IMR-90 (cell line): Measurements from ENCODE around the gene GEMIN2. TPM values are rescaled to one million over a fixed set of nuclear protein-coding genes. Genes with fewer than 3 reads are reported as not detected.
A peak's percentile ranks its signal among the peaks of the same experiment; 100 is the strongest.

Source experiments
- ATAC-seq: fragments of 200-7000 bp; cut with Tn5 transposase; 2 replicates; pipeline ENCODE4 v1.9.1; 2020; ENCODE audit warnings: low read depth, mild to moderate bottlenecking, moderate library complexity
- BruUV-seq: library from RNA; stranded (reverse); fragments of 400-500 nt; replicated peaks from 2 replicates; lab custom pipeline; 2021; lab: Mats Ljungman, UMichigan
- CTCF ChIA-PET: fragments of 300-600 bp; formaldehyde crosslinking; extraction: SDS; loops from one replicate; lab custom pipeline; 2021; ENCODE audit warnings: antibody characterized with exemption; lab: Yijun Ruan, JAX
- POLR2A ChIA-PET: fragments of 300-600 bp; sonication (Branson Sonifier 250); formaldehyde crosslinking; loops from one replicate; lab custom pipeline; 2022; ENCODE audit warnings: antibody characterized with exemption; ENCODE audit not compliant: unreplicated experiment; lab: Charles Lee
- DNase-seq: peaks from one replicate; pipeline ENCODE4 v3.0.0; 2013
- H2AFZ ChIP-seq: replicated peaks from 2 replicates; pipeline ENCODE3; 2013; ENCODE audit warnings: low read length, mild to moderate bottlenecking; ENCODE audit not compliant: poor library complexity
- H2AK5ac ChIP-seq: 2 replicates; pipeline ENCODE4 v1.6.1; 2013; ENCODE audit warnings: low read depth, low read length, inconsistent platforms
- H2AK9ac ChIP-seq: replicated peaks from 2 replicates; pipeline ENCODE3; 2013; ENCODE audit warnings: mild to moderate bottlenecking, low read depth, low read length, moderate library complexity; ENCODE audit not compliant: poor library complexity
- H2BK120ac ChIP-seq: 2 replicates; pipeline ENCODE4 v1.6.1; 2013; ENCODE audit warnings: low read depth, low read length, inconsistent platforms
- H2BK15ac ChIP-seq: 3 replicates; pipeline ENCODE4 v1.6.1; 2013; ENCODE audit warnings: low read depth, low read length, inconsistent platforms
- H2BK20ac ChIP-seq: 2 replicates; pipeline ENCODE4 v1.6.1; 2013; ENCODE audit warnings: low read depth, mild to moderate bottlenecking, inconsistent platforms, low read length, moderate library complexity
- H2BK5ac ChIP-seq: 2 replicates; pipeline ENCODE4 v1.6.1; 2013; ENCODE audit warnings: mild to moderate bottlenecking, low read depth, low read length, inconsistent platforms; ENCODE audit not compliant: poor library complexity, severe bottlenecking
- H3K14ac ChIP-seq: replicated peaks from 2 replicates; pipeline ENCODE4 v1.6.1; 2013; ENCODE audit warnings: low read depth, low read length, inconsistent platforms
- H3K18ac ChIP-seq: 2 replicates; pipeline ENCODE4 v1.6.1; 2013; ENCODE audit warnings: low read depth, low read length, control low read depth
- H3K23ac ChIP-seq: 2 replicates; pipeline ENCODE4 v1.6.1; 2013; ENCODE audit warnings: low read depth, low read length, inconsistent platforms
- H3K27ac ChIP-seq: 2 replicates; pipeline ENCODE4 v1.5.1; 2013; ENCODE audit warnings: mild to moderate bottlenecking, control low read depth, low read length; ENCODE audit not compliant: insufficient read depth
- H3K27me3 ChIP-seq: 2 replicates; pipeline ENCODE4 v1.6.1; 2013; ENCODE audit warnings: low read length; ENCODE audit not compliant: control insufficient read depth, insufficient read depth
- H3K36me3 ChIP-seq: 2 replicates; pipeline ENCODE4 v1.6.1; 2013; ENCODE audit warnings: low read length, mixed read lengths; ENCODE audit not compliant: control insufficient read depth, insufficient read depth
- H3K4ac ChIP-seq: 2 replicates; pipeline ENCODE4 v1.6.1; 2013; ENCODE audit warnings: low read depth, low read length, inconsistent platforms
- H3K4me1 ChIP-seq: 2 replicates; pipeline ENCODE4 v1.6.1; 2013; ENCODE audit warnings: low read length, mixed read lengths; ENCODE audit not compliant: control insufficient read depth, insufficient read depth
- H3K4me2 ChIP-seq: 2 replicates; pipeline ENCODE4 v1.6.1; 2013; ENCODE audit warnings: low read depth, mild to moderate bottlenecking, control low read depth, low read length, moderate library complexity
- H3K4me3 ChIP-seq: 2 replicates; pipeline ENCODE4 v1.5.1; 2013; ENCODE audit warnings: low read depth, mild to moderate bottlenecking, control low read depth, low read length, moderate library complexity; ENCODE audit not compliant: insufficient read depth
- H3K56ac ChIP-seq: 2 replicates; pipeline ENCODE4 v1.6.1; 2013; ENCODE audit warnings: low read length, inconsistent platforms; ENCODE audit not compliant: insufficient read depth; ENCODE audit errors: extremely low read depth
- H3K79me1 ChIP-seq, 2 experiments: 2 replicates each; pipeline ENCODE4 v1.6.1; 2013; ENCODE audit warnings: low read length in 2 of 2, inconsistent platforms in 1 of 2, low read depth in 1 of 2
- H3K9ac ChIP-seq: 2 replicates; pipeline ENCODE4 v1.6.1; 2013; ENCODE audit warnings: low read depth, low read length, control low read depth
- H3K9me1 ChIP-seq: 2 replicates; pipeline ENCODE4 v1.6.1; 2013; ENCODE audit warnings: low read length, inconsistent platforms; ENCODE audit not compliant: insufficient read depth
- H3K9me3 ChIP-seq: 2 replicates; pipeline ENCODE4 v1.6.1; 2013; ENCODE audit warnings: low read length; ENCODE audit not compliant: control insufficient read depth, insufficient read depth
- H4K20me1 ChIP-seq: 2 replicates; pipeline ENCODE4 v1.6.1; 2013; ENCODE audit warnings: low read length, inconsistent platforms; ENCODE audit not compliant: insufficient read depth
- H4K5ac ChIP-seq: 2 replicates; pipeline ENCODE4 v1.6.1; 2013; ENCODE audit warnings: mild to moderate bottlenecking, low read depth, low read length, control low read depth
- H4K8ac ChIP-seq, 2 experiments: 2 replicates each; pipeline ENCODE4 v1.6.1; 2013; ENCODE audit warnings: low read depth in 2 of 2, low read length in 2 of 2, control low read depth in 1 of 2, inconsistent platforms in 1 of 2
- H4K91ac ChIP-seq: 2 replicates; pipeline ENCODE4 v1.6.1; 2013; ENCODE audit warnings: low read depth, low read length, inconsistent platforms; ENCODE audit not compliant: insufficient read depth
- CEBPB ChIP-seq: IDR thresholded peaks from 2 replicates; pipeline ENCODE4 v1.6.1; 2012; ENCODE audit warnings: low read depth, low read length, improper control_type of control experiment
- MAZ ChIP-seq: IDR thresholded peaks from 2 replicates; pipeline ENCODE4 v1.6.1; 2012; ENCODE audit warnings: low read depth, mild to moderate bottlenecking, low read length, improper control_type of control experiment, moderate library complexity, borderline replicate concordance
- WGBS, 2 experiments: methylation state at CpG; one replicate each; pipeline versions ENCODE4 v1.1.5 to v1.1.7; 2013; ENCODE audit warnings: missing lambda C conversion rate in 2 of 2; ENCODE audit not compliant: insufficient read length in 1 of 2; ENCODE audit errors: extremely low coverage in 2 of 2; 5-methylcytosine and 5-hydroxymethylcytosine counted together
- dilution Hi-C: fragments of 300-500 bp; cut with HindIII; formaldehyde crosslinking; loops from one replicate; pipeline ENCODE4 v1.14.3; 2018; ENCODE audit warnings: low sequenced_read_pairs; ENCODE audit not compliant: unreplicated experiment
- in situ Hi-C: fragments of 300-500 bp; cut with MboI; formaldehyde crosslinking; loops from 3 replicates; pipeline ENCODE4 v1.14.3; 2019; ENCODE audit warnings: low sequenced_read_pairs, inconsistent platforms, mixed read lengths
- intact Hi-C: fragments of 100-400 bp; cut with micrococcal nuclease; formaldehyde crosslinking; loops from 2 replicates; pipeline ENCODE4 v1.10.0; 2022
- polyA plus RNA-seq, 3 experiments: library from polyadenylated mRNA; depleted of rRNA; stranded (reverse); fragments of >200 nt; gene quantifications; 2 replicates each; pipeline ENCODE4 v1.2.3, GENCODE V29; 2012; ENCODE audit warnings: low replicate concordance in 1 of 3
- total RNA-seq: library from RNA; depleted of rRNA; stranded (reverse); fragments of >200 nt; gene quantifications from 2 replicates; pipeline ENCODE4 v1.2.3, GENCODE V29; 2012

The GEMIN2 gene
- total and polyA plus RNA-seq, 2 of the 4 experiments (the other 2 are of a cell fraction): 10.6 to 11.2 TPM

DNA sequence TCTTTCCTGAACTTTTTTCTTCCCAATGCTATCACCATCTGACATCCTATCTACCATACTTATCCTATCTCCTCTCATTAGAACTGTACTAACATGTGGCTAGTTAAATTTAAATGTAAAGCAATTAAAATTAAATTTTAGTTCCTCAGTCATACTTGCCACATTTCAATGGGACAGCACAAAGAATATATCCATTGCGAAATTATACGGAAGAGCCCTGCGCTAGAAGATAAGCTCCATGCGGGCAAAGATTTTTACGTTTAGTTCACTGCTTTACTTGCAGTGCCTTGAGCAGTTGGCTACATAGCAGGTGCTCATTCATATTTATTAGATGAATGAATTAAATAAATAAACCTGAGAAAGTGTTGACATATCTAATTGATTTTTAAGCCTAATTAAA lies 44.2 kb upstream of the GEMIN2 start:
- Histone ChIP-seq H3K36me3 (peaks cover 37% of the 10 kb centered on the region), H3K56ac (no peak overlapping the region), H3K9me1 (no peaks in the 10 kb centered on the region), H3K23ac (no peak overlapping the region), H4K20me1 (peaks cover 11% of the 10 kb centered on the region; the same call in 1 of the 2 replicates), H2AK9ac (no peak overlapping the region), H4K8ac (no peak overlapping the region), H3K9me3 (no peaks in the 10 kb centered on the region), H3K4me2 (no peak overlapping the region), H3K9ac (no peak overlapping the region), H3K4me1 (no peaks in the 10 kb centered on the region), H3K4me3 (no peak overlapping the region), H3K79me1 (peaks cover 15 to 30% of the 10 kb centered on the region in 2 experiments), H2AK5ac (no peak overlapping the region), H3K27me3 (no peaks in the 10 kb centered on the region), H3K14ac (no peak overlapping the region), H3K18ac (no peak overlapping the region), H4K5ac (no peak overlapping the region), H2AFZ (no peak overlapping the region), H2BK20ac (no peak overlapping the region), H2BK5ac (no peak overlapping the region), H3K27ac (no peak overlapping the region), H4K91ac (no peak overlapping the region), H3K4ac (no peak overlapping the region), H2BK120ac (no peak overlapping the region), H2BK15ac (no peak overlapping the region)
- ChIA-PET CTCF (no interaction called here), POLR2A (no interaction called here)
- no peak for DNase-seq
- ATAC-seq: no peak
- 100% methylated on average over 3 of the region's 5 CpGs; no CpG with 5 or more reads in 1 of the 2 experiments for WGBS, 2 experiments
- in situ Hi-C loops (no loop called here), intact Hi-C loops (no loop called here), dilution Hi-C loops (no loop called here)
- no TSS peak for BruUV-seq
- TF ChIP-seq CEBPB: peak; percentile 50
- no peak for TF ChIP-seq MAZ
